HCT116 (cell line): Measurements from ENCODE around the gene MRPL18. TPM values are rescaled to one million over a fixed set of nuclear protein-coding genes. Genes with fewer than 3 reads are reported as not detected.

Experiments used
- ATAC-seq: fragments of 200-7000 bp; cut with Tn5 transposase; 2 replicates; pipeline ENCODE4 v1.9.1; 2020; ENCODE audit warnings: mild to moderate bottlenecking, moderate library complexity
- BruUV-seq: library from RNA; stranded (reverse); fragments of 400-500 nt; replicated peaks from 2 replicates; lab custom pipeline; 2021; lab: Mats Ljungman, UMichigan
- CTCF ChIA-PET: fragments of 300-600 bp; sonication (Branson Sonifier 250); formaldehyde crosslinking; loops from one replicate; lab custom pipeline; 2021; ENCODE audit warnings: antibody characterized with exemption; lab: Charles Lee
- POLR2A ChIA-PET: fragments of 300-600, 350-600 bp; sonication (Branson Sonifier 250); formaldehyde crosslinking; loops from one replicate; lab custom pipeline; 2021; ENCODE audit warnings: antibody characterized with exemption; lab: Charles Lee
- RAD21 ChIA-PET, 2 experiments: fragments of 300-600 bp; sonication (Branson Sonifier 250); formaldehyde crosslinking; loops; one replicate each; lab custom pipeline; 2023; ENCODE audit warnings: low total read pairs in 2 of 2; ENCODE audit not compliant: uncharacterized antibody in 2 of 2, unreplicated experiment in 2 of 2, low non-redundant PET in 1 of 2; lab: Charles Lee
- DNase-seq: peaks from one replicate; pipeline ENCODE4 v3.0.0-alpha.2; 2010; ENCODE audit warnings: low read depth, low spot score
- H2AFZ ChIP-seq: fragments of 200-600 bp; shearing (Covaris generic), sonication (generic); 2 replicates; pipeline ENCODE4 v1.6.1; 2017; ENCODE audit warnings: low read depth, mixed run types, mixed read lengths, antibody characterized with exemption, low read length; ENCODE audit not compliant: poor library complexity, severe bottlenecking
- H3K27ac ChIP-seq: 2 replicates; pipeline ENCODE4 v1.5.1; 2012; ENCODE audit warnings: low read depth, low read length
- H3K27me3 ChIP-seq: fragments of 200-600 bp; sonication (generic); 2 replicates; pipeline ENCODE4 v1.6.1; 2016; ENCODE audit warnings: mixed run types, low read length, mixed read lengths; ENCODE audit not compliant: insufficient read depth
- H3K36me3 ChIP-seq, 2 experiments: fragments of 200-500 bp in 1 of 2; fragments of 200-600 bp in 1 of 2; sonication (Bioruptor generic) in 1 of 2; sonication (generic) in 1 of 2; 2 replicates each; pipeline versions ENCODE4 v1.5.1 to v1.6.1; 2014 to 2016; ENCODE audit warnings: low read length in 2 of 2, inconsistent platforms in 1 of 2, mixed read lengths in 1 of 2, mixed run types in 1 of 2; ENCODE audit not compliant: insufficient read depth in 2 of 2, control insufficient read depth in 1 of 2
- H3K4me1 ChIP-seq, 2 experiments: fragments of 200-600 bp in 1 of 2; sonication (generic) in 1 of 2; 2 replicates each; pipeline versions ENCODE4 v1.5.1 to v1.6.1; 2012 to 2017; ENCODE audit warnings: low read length in 2 of 2, inconsistent platforms in 1 of 2, mild to moderate bottlenecking in 1 of 2, mixed read lengths in 1 of 2, mixed run types in 1 of 2, moderate library complexity in 1 of 2; ENCODE audit not compliant: insufficient read depth in 2 of 2, control insufficient read depth in 1 of 2
- H3K4me2 ChIP-seq: fragments of 200-600 bp; sonication (generic); 2 replicates; pipeline ENCODE4 v1.6.1; 2017; ENCODE audit warnings: mixed run types, low read length, mixed read lengths
- H3K4me3 ChIP-seq, 2 experiments: fragments of 200-600 bp in 1 of 2; sonication (generic) in 1 of 2; replicated peaks in 1 of 2; 2 replicates each; pipeline ENCODE4 v1.5.1; 2011 to 2016; ENCODE audit warnings: low read length in 2 of 2, control low read depth in 1 of 2, low read depth in 1 of 2, mild to moderate bottlenecking in 1 of 2, mixed read lengths in 1 of 2, mixed run types in 1 of 2
- H3K79me2 ChIP-seq: fragments of 200-600 bp; sonication (generic); 2 replicates; pipeline ENCODE4 v1.6.1; 2017; ENCODE audit warnings: mild to moderate bottlenecking, mixed run types, low read length, moderate library complexity, mixed read lengths; ENCODE audit not compliant: insufficient read depth
- H3K9ac ChIP-seq: fragments of 200-600 bp; sonication (generic); 2 replicates; pipeline ENCODE4 v1.6.1; 2016; ENCODE audit warnings: low read length, mixed read lengths
- H3K9me2 ChIP-seq: fragments of 200-600 bp; sonication (generic), shearing (Covaris generic); 2 replicates; pipeline ENCODE4 v1.6.1; 2017; ENCODE audit warnings: mixed run types, mild to moderate bottlenecking, moderate library complexity; ENCODE audit not compliant: insufficient read depth
- H3K9me3 ChIP-seq, 2 experiments: fragments of 200-500 bp in 1 of 2; fragments of 200-600 bp in 1 of 2; sonication (Bioruptor generic) in 1 of 2; sonication (generic) in 1 of 2; 2 replicates each; pipeline ENCODE4 v1.6.1; 2014 to 2017; ENCODE audit warnings: low read length in 2 of 2, mixed read lengths in 2 of 2, inconsistent platforms in 1 of 2, low read depth in 1 of 2, mild to moderate bottlenecking in 1 of 2, mixed run types in 1 of 2, moderate library complexity in 1 of 2; ENCODE audit not compliant: control insufficient read depth in 1 of 2, insufficient read depth in 1 of 2
- H4K20me1 ChIP-seq: fragments of 200-600 bp; sonication (generic), shearing (Covaris generic); 2 replicates; pipeline ENCODE4 v1.6.1; 2017; ENCODE audit warnings: mixed run types, mild to moderate bottlenecking, moderate library complexity; ENCODE audit not compliant: insufficient read depth
- CBX3 ChIP-seq: IDR thresholded peaks from 2 replicates; pipeline ENCODE4 v1.6.1; 2012; ENCODE audit warnings: low read depth
- EGR1 ChIP-seq: IDR thresholded peaks from 2 replicates; pipeline ENCODE4 v1.6.1; 2012; ENCODE audit warnings: low read depth
- ELF1 ChIP-seq: IDR thresholded peaks from 2 replicates; pipeline ENCODE4 v1.6.1; 2012; ENCODE audit warnings: low read depth, borderline replicate concordance
- JUND ChIP-seq: IDR thresholded peaks from 2 replicates; pipeline ENCODE4 v1.6.1; 2012
- POLR2A ChIP-seq: IDR thresholded peaks from 2 replicates; pipeline ENCODE4 v1.7.0; 2011; ENCODE audit warnings: borderline replicate concordance; ENCODE audit not compliant: insufficient read depth, insufficient read length; ENCODE audit errors: extremely low read depth
- POLR2AphosphoS5 ChIP-seq: IDR thresholded peaks from 2 replicates; pipeline ENCODE4 v1.6.1; 2011; ENCODE audit warnings: mild to moderate bottlenecking, low read depth, low read length, moderate library complexity
- YY1 ChIP-seq: IDR thresholded peaks from 2 replicates; pipeline ENCODE4 v1.6.1; 2011; ENCODE audit warnings: low read length, low read depth, moderate library complexity, mild to moderate bottlenecking; ENCODE audit not compliant: insufficient replicate concordance; ENCODE audit errors: extremely low read depth
- intact Hi-C: fragments of 100-400 bp; cut with micrococcal nuclease; formaldehyde crosslinking; loops from 2 replicates; pipeline ENCODE4 v1.10.0; 2022
- total RNA-seq: library from RNA; stranded (reverse); gene quantifications from one replicate; pipeline ENCODE4 v1.2.1, GENCODE V29; 2021; ENCODE audit not compliant: unreplicated experiment
- TF ChIP-seq, protein P1 (sequence below), 3 experiments: fragments of 200-600 bp in 1 of 3; sonication (generic) in 1 of 3; IDR thresholded peaks in 2 of 3; conservative IDR thresholded peaks in 1 of 3; 2 replicates each; pipeline ENCODE4 v1.5.1; 2012 to 2017; ENCODE audit warnings: low read depth in 2 of 3, low read length in 2 of 3, antibody characterized with exemption in 1 of 3, borderline replicate concordance in 1 of 3, control low read depth in 1 of 3, mild to moderate bottlenecking in 1 of 3, mixed read lengths in 1 of 3, mixed run types in 1 of 3, moderate library complexity in 1 of 3; ENCODE audit not compliant: insufficient read depth in 1 of 3
- TF ChIP-seq, protein P2 (sequence below): IDR thresholded peaks from 2 replicates; pipeline ENCODE4 v1.6.1; 2011; ENCODE audit warnings: mild to moderate bottlenecking, low read length, moderate library complexity; ENCODE audit not compliant: insufficient replicate concordance; ENCODE audit errors: extremely low read depth
- TF ChIP-seq, protein P3 (sequence below): IDR thresholded peaks from 2 replicates; pipeline ENCODE4 v1.6.1; 2012

MRPL18 gene
- total RNA-seq, 1 experiment from 2014 or later, result 106 TPM

DNA sequence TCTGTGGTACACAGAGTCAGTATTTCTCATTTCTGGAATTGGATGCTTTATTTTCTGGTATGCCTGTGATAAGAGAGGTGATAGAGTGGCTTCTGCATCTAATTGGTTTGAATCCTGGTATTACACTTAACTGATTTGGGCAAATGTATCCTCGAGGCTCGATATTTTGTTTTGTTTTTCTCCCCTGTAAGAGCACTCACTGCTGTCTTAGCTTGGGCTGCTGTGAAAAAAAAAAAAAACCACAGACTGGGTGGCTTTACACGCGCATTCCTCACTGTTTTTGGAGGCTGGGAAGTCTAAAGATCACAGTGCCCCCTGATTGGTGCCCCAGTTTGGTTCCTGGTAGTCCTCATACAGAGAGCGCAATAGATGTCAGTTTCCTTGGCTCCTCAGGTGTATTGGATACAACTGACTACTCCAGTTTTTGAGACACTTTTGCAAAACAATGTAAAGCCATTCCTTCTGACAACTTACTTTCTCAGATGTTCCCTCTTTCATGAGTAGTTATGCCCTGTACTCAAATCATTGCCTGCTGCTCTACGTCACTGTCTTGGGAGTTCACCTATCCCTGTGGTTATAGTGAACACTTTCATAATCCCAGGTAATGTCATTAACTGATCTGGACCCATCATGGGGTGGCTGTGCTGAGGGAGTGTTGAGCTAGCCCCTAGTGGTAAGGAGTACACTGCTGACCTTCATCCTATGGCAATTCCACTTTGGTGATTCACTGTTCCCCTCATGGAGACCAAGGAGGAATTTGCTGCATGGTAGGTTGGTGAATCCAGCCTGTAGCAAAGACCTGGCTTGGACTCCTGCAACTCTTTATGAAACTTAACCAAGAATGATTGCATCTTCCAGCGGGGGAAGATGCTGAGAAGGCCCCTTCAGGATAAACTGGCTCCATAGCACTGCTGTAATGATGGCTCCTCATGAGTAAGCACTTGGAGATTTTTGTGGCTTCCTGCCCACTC lies 32.0 kb upstream of the MRPL18 start:
- RAD21 ChIA-PET, result no interaction called here
- intact Hi-C loops, result no loop called here
- peak; percentile 23 for DNase-seq
- H2AFZ ChIP-seq, result no peak overlapping the region
- H3K79me2 ChIP-seq, result peaks cover 30% of the 10 kb centered on the region
- POLR2A ChIA-PET, result no interaction called here
- peaks cover 2% of the 10 kb centered on the region; the same call in 1 of the 2 replicates for H4K20me1 ChIP-seq
- CTCF ChIA-PET, result no interaction called here
- TF ChIP-seq, protein P1, sequence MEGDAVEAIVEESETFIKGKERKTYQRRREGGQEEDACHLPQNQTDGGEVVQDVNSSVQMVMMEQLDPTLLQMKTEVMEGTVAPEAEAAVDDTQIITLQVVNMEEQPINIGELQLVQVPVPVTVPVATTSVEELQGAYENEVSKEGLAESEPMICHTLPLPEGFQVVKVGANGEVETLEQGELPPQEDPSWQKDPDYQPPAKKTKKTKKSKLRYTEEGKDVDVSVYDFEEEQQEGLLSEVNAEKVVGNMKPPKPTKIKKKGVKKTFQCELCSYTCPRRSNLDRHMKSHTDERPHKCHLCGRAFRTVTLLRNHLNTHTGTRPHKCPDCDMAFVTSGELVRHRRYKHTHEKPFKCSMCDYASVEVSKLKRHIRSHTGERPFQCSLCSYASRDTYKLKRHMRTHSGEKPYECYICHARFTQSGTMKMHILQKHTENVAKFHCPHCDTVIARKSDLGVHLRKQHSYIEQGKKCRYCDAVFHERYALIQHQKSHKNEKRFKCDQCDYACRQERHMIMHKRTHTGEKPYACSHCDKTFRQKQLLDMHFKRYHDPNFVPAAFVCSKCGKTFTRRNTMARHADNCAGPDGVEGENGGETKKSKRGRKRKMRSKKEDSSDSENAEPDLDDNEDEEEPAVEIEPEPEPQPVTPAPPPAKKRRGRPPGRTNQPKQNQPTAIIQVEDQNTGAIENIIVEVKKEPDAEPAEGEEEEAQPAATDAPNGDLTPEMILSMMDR (IDR thresholded peaks at IDR 0.05 in 2 of 3, conservative IDR thresholded peaks at IDR 0.05 in 1 of 3; ENCODE audit: borderline replicate concordance in 1 of 3, insufficient read depth in 1 of 3, low read depth in 2 of 3, low read length in 2 of 3), result peak in 2 of 3 experiments; percentile 33 to 43; a peak in 4 of 6 replicates
- TF ChIP-seq JUND (no peak), POLR2AphosphoS5 (no peak)
- TF ChIP-seq, all 23 proteins: peak for 1
- Histone ChIP-seq H3K27me3 (no peaks in the 10 kb centered on the region), H3K9me3 (no peaks in the 10 kb centered on the region), H3K4me3 (no peak overlapping the region), H3K9ac (no peak overlapping the region), H3K4me1 (peaks cover 4 to 47% of the 10 kb centered on the region in 2 experiments; a peak in 3 of 4 replicates), H3K4me2 (peak overlapping the region; percentile 37), H3K27ac (no peak overlapping the region), H3K36me3 (peaks cover 16 to 35% of the 10 kb centered on the region in 2 experiments), H3K9me2 (no peaks in the 10 kb centered on the region)
- no TSS peak for BruUV-seq
- no peak for ATAC-seq

DNA sequence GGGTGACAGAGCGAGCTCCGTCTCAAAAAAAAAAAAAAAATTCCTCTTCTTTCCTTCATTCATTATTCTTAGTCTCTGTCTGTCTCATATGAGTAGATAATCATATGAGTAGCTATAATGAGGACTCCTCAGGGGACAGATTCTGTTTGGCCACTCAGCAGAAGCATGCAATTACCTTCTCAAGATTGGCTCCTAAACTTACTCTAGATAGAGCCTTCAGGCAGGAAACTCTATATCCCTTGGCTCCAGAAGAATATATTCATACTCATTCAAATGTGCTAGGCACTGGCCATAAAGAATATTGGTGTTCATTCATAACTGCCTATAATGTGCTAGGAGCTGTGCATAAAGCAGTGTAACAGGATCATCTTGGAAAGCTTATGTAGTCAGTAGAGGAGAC lies 30.6 kb upstream of the MRPL18 start:
- Histone ChIP-seq H3K4me1 (peaks cover 4 to 47% of the 10 kb centered on the region in 2 experiments; a peak in 3 of 4 replicates), H2AFZ (no peak overlapping the region), H3K4me3 (no peak overlapping the region), H3K27ac (no peak overlapping the region), H3K4me2 (no peak overlapping the region; the same call in 1 of the 2 replicates), H3K9me3 (no peaks in the 10 kb centered on the region), H3K9me2 (no peaks in the 10 kb centered on the region), H3K27me3 (no peaks in the 10 kb centered on the region), H3K9ac (no peak overlapping the region), H4K20me1 (no peaks in the 10 kb centered on the region), H3K36me3 (peaks cover 6 to 27% of the 10 kb centered on the region in 2 experiments), H3K79me2 (peaks cover 19% of the 10 kb centered on the region)
- ATAC-seq (no peak), DNase-seq (no peak)
- POLR2A ChIA-PET, result interaction anchor here (1.1 kb wide), 1 partner anchor 30 kb away, joined by 5 read pairs; the partner anchor contains the start of genes MRPL18 and TCP1
- no TSS peak for BruUV-seq
- TF ChIP-seq, protein P2, sequence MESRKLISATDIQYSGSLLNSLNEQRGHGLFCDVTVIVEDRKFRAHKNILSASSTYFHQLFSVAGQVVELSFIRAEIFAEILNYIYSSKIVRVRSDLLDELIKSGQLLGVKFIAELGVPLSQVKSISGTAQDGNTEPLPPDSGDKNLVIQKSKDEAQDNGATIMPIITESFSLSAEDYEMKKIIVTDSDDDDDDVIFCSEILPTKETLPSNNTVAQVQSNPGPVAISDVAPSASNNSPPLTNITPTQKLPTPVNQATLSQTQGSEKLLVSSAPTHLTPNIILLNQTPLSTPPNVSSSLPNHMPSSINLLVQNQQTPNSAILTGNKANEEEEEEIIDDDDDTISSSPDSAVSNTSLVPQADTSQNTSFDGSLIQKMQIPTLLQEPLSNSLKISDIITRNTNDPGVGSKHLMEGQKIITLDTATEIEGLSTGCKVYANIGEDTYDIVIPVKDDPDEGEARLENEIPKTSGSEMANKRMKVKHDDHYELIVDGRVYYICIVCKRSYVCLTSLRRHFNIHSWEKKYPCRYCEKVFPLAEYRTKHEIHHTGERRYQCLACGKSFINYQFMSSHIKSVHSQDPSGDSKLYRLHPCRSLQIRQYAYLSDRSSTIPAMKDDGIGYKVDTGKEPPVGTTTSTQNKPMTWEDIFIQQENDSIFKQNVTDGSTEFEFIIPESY, result no peak
- TF ChIP-seq ELF1, result no peak
- TF ChIP-seq, protein P3, sequence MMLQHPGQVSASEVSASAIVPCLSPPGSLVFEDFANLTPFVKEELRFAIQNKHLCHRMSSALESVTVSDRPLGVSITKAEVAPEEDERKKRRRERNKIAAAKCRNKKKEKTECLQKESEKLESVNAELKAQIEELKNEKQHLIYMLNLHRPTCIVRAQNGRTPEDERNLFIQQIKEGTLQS, result no peak
- no peak for TF ChIP-seq CBX3
- no peak for TF ChIP-seq POLR2A
- no peak for TF ChIP-seq YY1
- no peak for TF ChIP-seq EGR1
- RAD21 ChIA-PET, result no interaction called here
- intact Hi-C loops, result no loop called here
- CTCF ChIA-PET, result interaction anchor here (0.6 kb wide), 1 partner anchor 22 kb away, joined by 3 read pairs; no protein-coding TSS in a partner anchor
